Upper lobe of left lung (tissue), 6 donors: ENCODE results near the gene ZFP42. TPM values are rescaled to one million over a fixed set of nuclear protein-coding genes. Genes with fewer than 3 reads are reported as not detected.

Experiments used
- ATAC-seq, 2 donors: fragments of 200-7000 bp; cut with Tn5 transposase; one replicate each; pipeline ENCODE4 v1.9.1; 2022; ENCODE audit warnings: mild to moderate bottlenecking in 2 of 2, moderate library complexity in 2 of 2; ENCODE audit not compliant: low FRiP score in 2 of 2
- DNase-seq, 2 donors: peaks; one replicate each; pipeline ENCODE4 v3.0.0-alpha.2; 2019 to 2020
- H3K27ac ChIP-seq, 4 donors: fragments of 200-600 bp; sonication (generic); one replicate each; pipeline ENCODE4 v1.5.1; 2016 to 2019
- H3K27me3 ChIP-seq, 4 donors: fragments of 200-600 bp; sonication (generic); one replicate each; pipeline ENCODE4 v1.5.1; 2017 to 2019
- H3K36me3 ChIP-seq, 4 donors: fragments of 200-600 bp; sonication (generic); one replicate each; pipeline ENCODE4 v1.5.1; 2016 to 2019
- H3K4me1 ChIP-seq, 4 donors: fragments of 200-600 bp; sonication (generic); one replicate each; pipeline ENCODE4 v1.5.1; 2018 to 2019
- H3K4me3 ChIP-seq, 4 donors: fragments of 200-600 bp; sonication (generic); one replicate each; pipeline ENCODE4 v1.5.1; 2017 to 2019; ENCODE audit warnings: mild to moderate bottlenecking in 2 of 4, moderate library complexity in 1 of 4
- H3K9me3 ChIP-seq, 4 donors: fragments of 200-600 bp; sonication (generic); one replicate each; pipeline ENCODE4 v1.5.1; 2018 to 2019
- CTCF ChIP-seq, 6 experiments: fragments of 450-650 bp in 4 of 6; fragments of 200-600 bp in 2 of 6; sonication (generic) in 2 of 6; IDR thresholded peaks; one replicate each; pipeline ENCODE4 v1.5.1; 2016 to 2019; ENCODE audit warnings: antibody characterized with exemption in 6 of 6
- EP300 ChIP-seq, 4 donors: sonication (generic); formaldehyde crosslinking; IDR thresholded peaks; one replicate each; pipeline ENCODE4 v1.5.1; 2017; ENCODE audit warnings: antibody characterized with exemption in 4 of 4, control low read depth in 2 of 4
- POLR2A ChIP-seq, 4 donors: fragments of 450-650 bp; IDR thresholded peaks; one replicate each; pipeline ENCODE4 v1.5.1; 2016 to 2017; ENCODE audit warnings: antibody characterized with exemption in 4 of 4, mild to moderate bottlenecking in 2 of 4
- POLR2AphosphoS5 ChIP-seq, 2 donors: sonication (generic); formaldehyde crosslinking; IDR thresholded peaks; one replicate each; pipeline ENCODE4 v1.5.1; 2017; ENCODE audit warnings: antibody characterized with exemption in 2 of 2
- WGBS, 2 donors: methylation state at CpG; one replicate each; pipeline ENCODE4 v1.1.5; 2017 to 2018; 5-methylcytosine and 5-hydroxymethylcytosine counted together
- total RNA-seq, 6 donors: library from RNA; depleted of rRNA in 4 of 6; stranded (reverse); fragments of >200 nt in 4 of 6; gene quantifications; one replicate each; pipeline versions ENCODE4 v1.1.0 to v1.2.1, GENCODE V29; 2016 to 2021
- donor health status: DM: no; HTN: no; CAD: no; lungs with moderate emphysema.
- donor health status: DM: no; HTN: yes; CAD: no; lungs with severe emphysema.

ZFP42 gene
- total RNA-seq, 6 donors from 2014 or later, result 0.40 to 0.61 (median 0.49) TPM; not detected in 3

- 82 to 91% methylated on average over 8 of the region's 8 CpGs for WGBS, 2 donors
- Histone ChIP-seq H3K27me3 (no peaks in the 10 kb centered on the region), H3K27ac (no peak overlapping the region), H3K9me3 (no peaks in the 10 kb centered on the region), H3K36me3 (no peaks in the 10 kb centered on the region), H3K4me3 (no peak overlapping the region), H3K4me1 (no peaks in the 10 kb centered on the region)
- ATAC-seq (no peak), DNase-seq (no peak)
- TF ChIP-seq POLR2A (IDR thresholded peaks at IDR 0.05) (no peak), EP300 (IDR thresholded peaks at IDR 0.05) (no peak), POLR2AphosphoS5 (IDR thresholded peaks at IDR 0.05) (no peak), CTCF (IDR thresholded peaks at IDR 0.05) (no peak)
These were observed 29.8 kb upstream of the ZFP42 start for GRCh38 chr4:187965726-187966125.

GRCh38 chr4:187972135-187972534 is 23.4 kb upstream of the ZFP42 start:
- Histone ChIP-seq H3K27ac (no peak overlapping the region), H3K36me3 (no peaks in the 10 kb centered on the region), H3K9me3 (no peaks in the 10 kb centered on the region), H3K4me3 (no peak overlapping the region), H3K27me3 (no peaks in the 10 kb centered on the region), H3K4me1 (no peaks in the 10 kb centered on the region)
- 73 to 79% methylated on average over 5 of the region's 5 CpGs for WGBS, 2 donors
- ATAC-seq, result no peak
- no peak for DNase-seq
- no peak for TF ChIP-seq CTCF (IDR thresholded peaks at IDR 0.05)
- TF ChIP-seq POLR2A (IDR thresholded peaks at IDR 0.05), result no peak
- TF ChIP-seq EP300 (IDR thresholded peaks at IDR 0.05), result no peak
- TF ChIP-seq POLR2AphosphoS5 (IDR thresholded peaks at IDR 0.05), result no peak

- Histone ChIP-seq H3K4me1 (no peaks in the 10 kb centered on the region), H3K27ac (no peak overlapping the region), H3K9me3 (no peaks in the 10 kb centered on the region), H3K4me3 (no peak overlapping the region), H3K36me3 (no peaks in the 10 kb centered on the region), H3K27me3 (no peaks in the 10 kb centered on the region)
- no peak for TF ChIP-seq EP300 (IDR thresholded peaks at IDR 0.05)
- no peak for TF ChIP-seq POLR2A (IDR thresholded peaks at IDR 0.05)
- no peak for TF ChIP-seq POLR2AphosphoS5 (IDR thresholded peaks at IDR 0.05)
- no peak for TF ChIP-seq CTCF (IDR thresholded peaks at IDR 0.05)
- 92 to 98% methylated on average over 2 of the region's 2 CpGs for WGBS, 2 donors
- ATAC-seq, result no peak
- DNase-seq, result no peak
These were observed 11.8 kb upstream of the ZFP42 start for GRCh38 chr4:187983746-187984145.

DNA sequence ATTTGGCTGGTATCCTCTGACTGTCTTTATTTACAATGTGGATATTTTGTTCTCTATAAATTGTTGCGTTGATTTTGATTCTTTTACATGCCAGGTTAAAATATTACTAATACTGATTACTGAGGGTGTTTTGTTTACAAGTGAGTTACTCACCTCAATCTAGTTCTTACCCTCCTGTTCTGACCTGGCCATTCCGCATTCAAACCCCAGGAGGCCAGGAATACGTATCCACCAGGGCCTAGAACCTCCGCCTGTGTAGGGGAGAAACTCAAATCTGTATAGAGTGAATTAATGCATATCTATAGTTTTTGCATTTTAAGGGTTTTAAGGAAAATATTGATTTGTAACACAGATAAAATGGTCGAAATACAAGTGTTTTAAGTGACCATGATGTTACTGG is 2.6 kb upstream of the ZFP42 start:
- TF ChIP-seq POLR2A (IDR thresholded peaks at IDR 0.05), result no peak
- no peak for TF ChIP-seq POLR2AphosphoS5 (IDR thresholded peaks at IDR 0.05)
- no peak for TF ChIP-seq CTCF (IDR thresholded peaks at IDR 0.05)
- TF ChIP-seq EP300 (IDR thresholded peaks at IDR 0.05), result no peak
- Histone ChIP-seq H3K4me1 (peaks cover 0 to 6% (median 0%) of the 10 kb centered on the region in 4 donors), H3K4me3 (no peak overlapping the region), H3K9me3 (peaks cover 0 to 8% (median 0%) of the 10 kb centered on the region in 4 donors), H3K27me3 (no peaks in the 10 kb centered on the region), H3K27ac (no peak overlapping the region), H3K36me3 (no peaks in the 10 kb centered on the region)
- ATAC-seq (no peak), DNase-seq (no peak)
- WGBS, 2 donors, result 81 to 83% methylated on average over 5 of the region's 5 CpGs

GRCh38 chr4:187993827-187994226 is 1.7 kb upstream of the ZFP42 start:
- Histone ChIP-seq H3K9me3 (peaks cover 0 to 8% (median 0%) of the 10 kb centered on the region in 4 donors), H3K36me3 (no peaks in the 10 kb centered on the region), H3K4me1 (peaks cover 0 to 6% (median 0%) of the 10 kb centered on the region in 4 donors), H3K27ac (no peak overlapping the region), H3K27me3 (no peaks in the 10 kb centered on the region), H3K4me3 (no peak overlapping the region)
- DNase-seq, result no peak
- ATAC-seq, result no peak
- WGBS, 2 donors, result 48 to 55% methylated on average over 6 of the region's 6 CpGs
- TF ChIP-seq CTCF (IDR thresholded peaks at IDR 0.05), result peak in 1 of 6 experiments; percentile 18
- no peak for TF ChIP-seq EP300 (IDR thresholded peaks at IDR 0.05)
- TF ChIP-seq POLR2AphosphoS5 (IDR thresholded peaks at IDR 0.05), result no peak
- no peak for TF ChIP-seq POLR2A (IDR thresholded peaks at IDR 0.05)
